IMR-90 (cell line): Measurements from ENCODE around the gene TCF12.

ENCODE experiments used
- FOS ChIP-seq: fragments of 150-350 bp; IDR thresholded peaks from 2 replicates; pipeline ENCODE4 v1.6.1; 2016; ENCODE audit warnings: low read depth, low read length
- NFE2L2 ChIP-seq: fragments of 150-350 bp; IDR thresholded peaks from 2 replicates; pipeline ENCODE4 v1.6.1; 2016; ENCODE audit warnings: low read depth, mild to moderate bottlenecking, low read length
- POLR2A ChIP-seq: IDR thresholded peaks from 2 replicates; pipeline ENCODE4 v1.6.1; 2012; ENCODE audit warnings: mild to moderate bottlenecking, low read depth, low read length
- RAD21 ChIP-seq: IDR thresholded peaks from 2 replicates; pipeline ENCODE4 v1.6.1; 2012; ENCODE audit warnings: low read length, improper control_type of control experiment
- RCOR1 ChIP-seq: IDR thresholded peaks from 2 replicates; pipeline ENCODE4 v1.6.1; 2012; ENCODE audit warnings: mild to moderate bottlenecking, low read length, improper control_type of control experiment; ENCODE audit not compliant: insufficient replicate concordance
- TF ChIP-seq, protein P1 (sequence below): conservative IDR thresholded peaks from 2 replicates; pipeline ENCODE4 v1.5.1; 2012; ENCODE audit warnings: mild to moderate bottlenecking, low read depth, low read length, improper control_type of control experiment

DNA sequence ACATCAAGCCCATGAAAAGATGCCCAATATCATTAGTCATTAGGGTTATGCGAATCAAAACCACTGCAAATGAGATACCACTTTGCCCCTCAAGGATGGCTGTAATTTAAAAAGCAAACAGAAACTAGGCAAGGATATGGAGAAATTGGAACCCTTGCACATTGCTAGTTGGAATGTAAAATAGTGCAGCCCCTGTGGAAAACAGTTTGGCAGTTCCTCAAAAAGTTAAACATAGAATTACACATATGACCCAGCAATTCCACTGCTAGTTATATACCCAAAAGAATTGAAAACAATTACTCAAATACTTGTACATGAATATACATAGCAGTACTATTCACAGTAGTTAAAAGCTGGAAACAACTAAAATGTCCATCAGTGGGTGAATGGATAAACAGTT, 271.0 kb downstream of the TCF12 start:
- TF ChIP-seq, protein P1, sequence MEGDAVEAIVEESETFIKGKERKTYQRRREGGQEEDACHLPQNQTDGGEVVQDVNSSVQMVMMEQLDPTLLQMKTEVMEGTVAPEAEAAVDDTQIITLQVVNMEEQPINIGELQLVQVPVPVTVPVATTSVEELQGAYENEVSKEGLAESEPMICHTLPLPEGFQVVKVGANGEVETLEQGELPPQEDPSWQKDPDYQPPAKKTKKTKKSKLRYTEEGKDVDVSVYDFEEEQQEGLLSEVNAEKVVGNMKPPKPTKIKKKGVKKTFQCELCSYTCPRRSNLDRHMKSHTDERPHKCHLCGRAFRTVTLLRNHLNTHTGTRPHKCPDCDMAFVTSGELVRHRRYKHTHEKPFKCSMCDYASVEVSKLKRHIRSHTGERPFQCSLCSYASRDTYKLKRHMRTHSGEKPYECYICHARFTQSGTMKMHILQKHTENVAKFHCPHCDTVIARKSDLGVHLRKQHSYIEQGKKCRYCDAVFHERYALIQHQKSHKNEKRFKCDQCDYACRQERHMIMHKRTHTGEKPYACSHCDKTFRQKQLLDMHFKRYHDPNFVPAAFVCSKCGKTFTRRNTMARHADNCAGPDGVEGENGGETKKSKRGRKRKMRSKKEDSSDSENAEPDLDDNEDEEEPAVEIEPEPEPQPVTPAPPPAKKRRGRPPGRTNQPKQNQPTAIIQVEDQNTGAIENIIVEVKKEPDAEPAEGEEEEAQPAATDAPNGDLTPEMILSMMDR: no peak
- no peak for TF ChIP-seq RAD21
- TF ChIP-seq POLR2A: no peak
- TF ChIP-seq NFE2L2: no peak
- TF ChIP-seq FOS: no peak
- TF ChIP-seq RCOR1: no peak
